B cell (primary cell): Measurements from ENCODE around the gene ATP5MC2. TPM values are rescaled to one million over a fixed set of nuclear protein-coding genes. Genes with fewer than 3 reads are reported as not detected.

Experiments used
- ATAC-seq: fragments of 200-7000 bp; cut with Tn5 transposase; one replicate; pipeline ENCODE4 v1.10.0; 2021; ENCODE audit warnings: low read depth, mild to moderate bottlenecking, moderate number of reproducible peaks, moderate library complexity
- CTCF ChIA-PET: fragments of 350-600 bp; sonication (Branson Sonifier 250); formaldehyde crosslinking; loops from one replicate; lab custom pipeline; 2021; ENCODE audit warnings: antibody characterized with exemption, inconsistent platforms; lab: Charles Lee
- POLR2A ChIA-PET: fragments of 350-600 bp; sonication (Branson Sonifier 250); formaldehyde crosslinking; loops from one replicate; lab custom pipeline; 2021; ENCODE audit warnings: antibody characterized with exemption; lab: Charles Lee
- DNase-seq: peaks from one replicate; pipeline ENCODE4 v3.0.0; 2013
- H2AFZ ChIP-seq: 2 replicates; pipeline ENCODE4 v1.6.1; 2012; ENCODE audit warnings: mild to moderate bottlenecking, low read depth, low read length; ENCODE audit not compliant: insufficient read depth, poor library complexity, severe bottlenecking
- H3K27ac ChIP-seq, 2 donors: 1 replicate in 1 of 2; 2 replicates in 1 of 2; pipeline ENCODE4 v1.5.1; 2012 to 2013; ENCODE audit warnings: low read length in 2 of 2, mild to moderate bottlenecking in 2 of 2, moderate library complexity in 1 of 2
- H3K27me3 ChIP-seq, 4 experiments: fragments of 200-600 bp in 1 of 4; sonication (generic) in 1 of 4; replicated peaks in 1 of 4; 1 replicate in 2 of 4; 2 replicates in 2 of 4; pipeline versions ENCODE4 v1.6.1 to v1.7.0; 2013 to 2016; ENCODE audit warnings: low read length in 3 of 4, mild to moderate bottlenecking in 2 of 4, mixed read lengths in 1 of 4, moderate library complexity in 1 of 4; ENCODE audit not compliant: insufficient read depth in 4 of 4, control insufficient read depth in 3 of 4; ENCODE audit errors: control extremely low read depth in 1 of 4
- H3K36me3 ChIP-seq, 2 experiments: replicated peaks in 1 of 2; 1 replicate in 1 of 2; 2 replicates in 1 of 2; pipeline versions ENCODE4 v1.6.1 to v1.7.1; 2013; ENCODE audit warnings: low read length in 1 of 2; ENCODE audit not compliant: insufficient read depth in 2 of 2, control insufficient read depth in 1 of 2; ENCODE audit errors: control extremely low read depth in 1 of 2, extremely low read depth in 1 of 2
- H3K4me1 ChIP-seq, 2 donors: fragments of 200-600 bp in 1 of 2; sonication (generic) in 1 of 2; 1 replicate in 1 of 2; 2 replicates in 1 of 2; pipeline versions ENCODE4 v1.5.1 to v1.6.1; 2013 to 2017; ENCODE audit warnings: low read length in 2 of 2; ENCODE audit not compliant: control insufficient read depth in 2 of 2, insufficient read depth in 2 of 2
- H3K4me2 ChIP-seq: replicated peaks from 2 replicates; pipeline ENCODE3; 2012; ENCODE audit warnings: mild to moderate bottlenecking, low read depth, low read length; ENCODE audit not compliant: poor library complexity, severe bottlenecking
- H3K4me3 ChIP-seq, 5 experiments: fragments of 200-600 bp in 1 of 5; sonication (generic) in 1 of 5; 1 replicate in 3 of 5; 2 replicates in 2 of 5; pipeline versions ENCODE4 v1.5.1 to v1.7.0; 2011 to 2016; ENCODE audit warnings: low read length in 4 of 5, mild to moderate bottlenecking in 4 of 5, low read depth in 2 of 5, control low read depth in 1 of 5, moderate library complexity in 1 of 5; ENCODE audit not compliant: insufficient read depth in 1 of 5; ENCODE audit errors: control extremely low read depth in 1 of 5, extremely low read depth in 1 of 5
- H3K79me2 ChIP-seq: fragments of 200-600 bp; sonication (generic); one replicate; pipeline ENCODE4 v1.6.0; 2016; ENCODE audit warnings: low read length; ENCODE audit not compliant: control insufficient read depth, insufficient read depth
- H3K9ac ChIP-seq: fragments of 200-600 bp; sonication (generic); 2 replicates; pipeline ENCODE4 v1.6.1; 2017; ENCODE audit warnings: mild to moderate bottlenecking, low read length, moderate library complexity
- H3K9me3 ChIP-seq, 3 donors: one replicate each; pipeline versions ENCODE4 v1.6.1 to v1.7.1; 2013; ENCODE audit warnings: low read length in 2 of 3; ENCODE audit not compliant: control insufficient read depth in 2 of 3, insufficient read depth in 1 of 3; ENCODE audit errors: control extremely low read depth in 1 of 3
- H4K20me1 ChIP-seq: 2 replicates; pipeline ENCODE4 v1.6.0; 2012; ENCODE audit warnings: mild to moderate bottlenecking, low read length; ENCODE audit not compliant: insufficient read depth, control insufficient read depth, poor library complexity, severe bottlenecking
- H3K27ac Mint-ChIP-seq: one replicate; pipeline ENCODE4 v1.8.0; 2021; ENCODE audit warnings: mixed read lengths
- H3K27me3 Mint-ChIP-seq: one replicate; pipeline ENCODE4 v1.8.0; 2021; ENCODE audit warnings: mixed read lengths
- H3K4me1 Mint-ChIP-seq: one replicate; pipeline ENCODE4 v1.8.0; 2021; ENCODE audit warnings: mixed read lengths
- H3K4me3 Mint-ChIP-seq: one replicate; pipeline ENCODE4 v1.8.0; 2021; ENCODE audit warnings: mixed read lengths
- H3K9me3 Mint-ChIP-seq: one replicate; pipeline ENCODE4 v1.8.0; 2022; ENCODE audit warnings: mixed read lengths; ENCODE audit not compliant: insufficient read depth
- CTCF ChIP-seq: fragments of 200-600 bp; IDR thresholded peaks from one replicate; pipeline ENCODE4 v1.8.0; 2022; ENCODE audit warnings: antibody characterized with exemption, mild to moderate bottlenecking
- EZH2 ChIP-seq: IDR thresholded peaks from 2 replicates; pipeline ENCODE4 v1.6.1; 2012; ENCODE audit warnings: borderline replicate concordance, low read depth, mild to moderate bottlenecking, moderate library complexity, low read length; ENCODE audit not compliant: insufficient read depth, poor library complexity, severe bottlenecking
- WGBS: methylation state at CpG from one replicate; pipeline ENCODE4 v1.1.5; 2013; ENCODE audit warnings: missing lambda C conversion rate; ENCODE audit not compliant: insufficient coverage; 5-methylcytosine and 5-hydroxymethylcytosine counted together
- intact Hi-C: fragments of 100-400 bp; cut with micrococcal nuclease; formaldehyde crosslinking; loops from one replicate; pipeline ENCODE4 v1.10.0; 2022
- polyA plus RNA-seq: library from polyadenylated mRNA; depleted of rRNA; stranded (reverse); fragments of >200 nt; gene quantifications from 2 replicates; pipeline ENCODE4 v1.2.3, GENCODE V29; 2012
- total RNA-seq, 2 donors: library from RNA; stranded (reverse); fragments of 120-200 nt in 1 of 2; gene quantifications; 1 replicate in 1 of 2; 2 replicates in 1 of 2; pipeline versions ENCODE4 v1.2.3 to v1.2.4, GENCODE V29; 2013 to 2022

The ATP5MC2 gene
- total and polyA plus RNA-seq, 2 donors (not counting 1 experiment from before 2014, with no cell fraction given), result 212 to 435 TPM

GRCh38 chr12:53701518-53702264 lies 25.8 kb upstream of the ATP5MC2 start:
- no peaks in the 10 kb centered on the region for H3K36me3 ChIP-seq
- no peak for TF ChIP-seq EZH2
- peak; percentile 87 for TF ChIP-seq CTCF
- H3K9me3 ChIP-seq, result peaks cover 0 to under 1% (median 0%) of the 10 kb centered on the region in 3 donors
- CTCF ChIA-PET, result interaction anchor here (0.5 to 10.0 kb wide), 18 partner anchors 9 to 716 kb away, joined by 3 to 207 read pairs (median 4); partner anchors contain the start of genes ATP5MC2 and CALCOCO1
- POLR2A ChIA-PET, result no interaction called here
- H3K4me1 ChIP-seq, result peaks cover 5 to 9% of the 10 kb centered on the region in 2 donors
- intact Hi-C loops, result loop anchor here (1.0 to 5.0 kb wide), 2 partner anchors 42 to 506 kb away; no protein-coding TSS in a partner anchor
- H4K20me1 ChIP-seq, result no peaks in the 10 kb centered on the region
- no peak overlapping the region for H3K9ac ChIP-seq
- H3K79me2 ChIP-seq, result no peaks in the 10 kb centered on the region
- H3K4me3 ChIP-seq, result no peak overlapping the region
- H3K4me2 ChIP-seq, result no peak overlapping the region
- no peak overlapping the region for H3K4me3 Mint-ChIP-seq
- H2AFZ ChIP-seq, result no peak overlapping the region
- 7% methylated on average over 8 of the region's 8 CpGs for WGBS
- no peaks in the 10 kb centered on the region for H3K9me3 Mint-ChIP-seq
- ATAC-seq (peak; percentile 81), DNase-seq (peak; percentile 77)
- H3K4me1 Mint-ChIP-seq, result peaks cover 7% of the 10 kb centered on the region
- no peak overlapping the region for H3K27ac ChIP-seq
- H3K27me3 ChIP-seq, result peaks cover 0 to 55% (median 43%) of the 10 kb centered on the region in 4 experiments
- peaks cover 74% of the 10 kb centered on the region for H3K27me3 Mint-ChIP-seq
- H3K27ac Mint-ChIP-seq, result no peak overlapping the region

- no peak for ATAC-seq
- Mint-ChIP-seq H3K27ac (no peak overlapping the region), H3K4me1 (peaks cover 17% of the 10 kb centered on the region), H3K27me3 (peaks cover 76% of the 10 kb centered on the region), H3K9me3 (no peaks in the 10 kb centered on the region), H3K4me3 (no peak overlapping the region)
- no peaks in the 10 kb centered on the region for H3K36me3 ChIP-seq
- no peak overlapping the region for H3K4me2 ChIP-seq
- H3K4me3 ChIP-seq, result no peak overlapping the region
- POLR2A ChIA-PET, result no interaction called here
- CTCF ChIA-PET, result interaction anchor here (0.5 to 9.0 kb wide), 12 partner anchors 12 to 275 kb away, joined by 3 to 143 read pairs (median 5); no protein-coding TSS in a partner anchor
- peaks cover 16 to 20% of the 10 kb centered on the region in 2 donors for H3K4me1 ChIP-seq
- H3K27me3 ChIP-seq, result peaks cover 3 to 61% (median 52%) of the 10 kb centered on the region in 4 experiments
- WGBS, result no CpG with 5 or more reads among the region's 6 CpGs
- H3K9ac ChIP-seq, result no peak overlapping the region
- no peaks in the 10 kb centered on the region for H3K79me2 ChIP-seq
- H3K27ac ChIP-seq, result no peak overlapping the region
- intact Hi-C loops, result loop anchor here (5.0 kb wide), 1 partner anchor 507 kb away; no protein-coding TSS in a partner anchor
- no peak for DNase-seq
- peaks cover 0 to 5% (median 0%) of the 10 kb centered on the region in 3 donors for H3K9me3 ChIP-seq
- H4K20me1 ChIP-seq, result no peaks in the 10 kb centered on the region
- H2AFZ ChIP-seq, result no peak overlapping the region
- TF ChIP-seq EZH2 (no peak), CTCF (no peak)
These were observed 24.7 kb upstream of the ATP5MC2 start for GRCh38 chr12:53700567-53700966.
